Natural killer cell (primary cell): ENCODE measurements around the gene TENT4B. TPM values are rescaled to one million over a fixed set of nuclear protein-coding genes. Genes with fewer than 3 reads are reported as not detected.

Source experiments
- ATAC-seq, 3 donors: fragments of 150-1000 bp in 2 of 3; fragments of 200-7000 bp in 1 of 3; cut with Tn5 transposase; 1 replicate in 1 of 3; 2 replicates in 2 of 3; pipeline ENCODE4 v1.10.0; 2021; ENCODE audit warnings: mild to moderate bottlenecking in 2 of 3, moderate library complexity in 2 of 3
- DNase-seq, 2 donors: peaks; one replicate each; pipeline versions ENCODE4 v3.0.0 to v3.0.0-alpha.2; 2013 to 2021; ENCODE audit warnings: mixed read lengths in 1 of 2
- H3K27ac ChIP-seq: one replicate; pipeline ENCODE4 v1.5.1; 2013; ENCODE audit warnings: mild to moderate bottlenecking, low read length
- H3K27me3 ChIP-seq: one replicate; pipeline ENCODE4 v1.6.1; 2013; ENCODE audit warnings: low read length; ENCODE audit not compliant: control insufficient read depth, insufficient read depth
- H3K36me3 ChIP-seq: one replicate; pipeline ENCODE4 v1.6.1; 2013; ENCODE audit warnings: low read length; ENCODE audit not compliant: control insufficient read depth, insufficient read depth
- H3K4me1 ChIP-seq: one replicate; pipeline ENCODE4 v1.6.1; 2013; ENCODE audit warnings: low read length; ENCODE audit not compliant: control insufficient read depth, insufficient read depth
- H3K4me3 ChIP-seq: one replicate; pipeline ENCODE4 v1.5.1; 2013; ENCODE audit warnings: low read length
- H3K9me3 ChIP-seq: one replicate; pipeline ENCODE4 v1.6.1; 2013; ENCODE audit warnings: low read length; ENCODE audit not compliant: control insufficient read depth, insufficient read depth
- H3K27ac Mint-ChIP-seq, 2 donors: one replicate each; pipeline ENCODE4 v1.8.0; 2022; ENCODE audit warnings: mild to moderate bottlenecking in 2 of 2, mixed read lengths in 2 of 2, moderate library complexity in 1 of 2
- H3K27me3 Mint-ChIP-seq, 2 donors: one replicate each; pipeline ENCODE4 v1.8.0; 2022; ENCODE audit warnings: low read depth in 2 of 2, mixed read lengths in 2 of 2
- H3K36me3 Mint-ChIP-seq: one replicate; pipeline ENCODE4 v1.8.0; 2022; ENCODE audit warnings: mixed read lengths
- H3K4me1 Mint-ChIP-seq, 2 donors: one replicate each; pipeline ENCODE4 v1.8.0; 2022; ENCODE audit warnings: mixed read lengths in 2 of 2
- H3K4me3 Mint-ChIP-seq: one replicate; pipeline ENCODE4 v1.8.0; 2022; ENCODE audit warnings: mild to moderate bottlenecking, moderate library complexity, mixed read lengths
- H3K9me3 Mint-ChIP-seq, 2 donors: one replicate each; pipeline ENCODE4 v1.8.0; 2022; ENCODE audit warnings: mixed read lengths in 2 of 2
- CTCF ChIP-seq: fragments of 200-600 bp; IDR thresholded peaks from one replicate; pipeline ENCODE4 v1.8.0; 2022; ENCODE audit warnings: antibody characterized with exemption
- WGBS: methylation state at CpG from one replicate; pipeline ENCODE4 v1.1.7; 2013; ENCODE audit warnings: missing lambda C conversion rate; ENCODE audit not compliant: insufficient coverage; 5-methylcytosine and 5-hydroxymethylcytosine counted together
- intact Hi-C: fragments of 100-400 bp; cut with micrococcal nuclease; formaldehyde crosslinking; loops from one replicate; pipeline ENCODE4 v1.14.2; 2022
- total RNA-seq, 4 donors: library from RNA; stranded (reverse); fragments of 120-200 nt in 1 of 4; gene quantifications; one replicate each; pipeline versions ENCODE4 v1.2.3 to v1.2.4, GENCODE V29; 2013 to 2022

Gene TENT4B
- total RNA-seq, 3 donors from 2014 or later (not counting 1 experiment from before 2014, with no cell fraction given): 37.5 to 48.7 (median 44.4) TPM

- intact Hi-C loops: loop anchor here (5.0 kb wide), 1 partner anchor 51 kb away; the partner anchor contains the start of gene ADCY7
- Histone ChIP-seq H3K4me3 (peak overlapping the region; percentile 24), H3K36me3 (peaks cover 20% of the 10 kb centered on the region), H3K4me1 (peaks cover 21% of the 10 kb centered on the region), H3K27ac (peak overlapping the region; percentile 57), H3K9me3 (no peaks in the 10 kb centered on the region), H3K27me3 (no peaks in the 10 kb centered on the region)
- Mint-ChIP-seq H3K4me3 (peak overlapping the region; percentile 82), H3K4me1 (peaks cover 31 to 36% of the 10 kb centered on the region in 2 donors), H3K27ac (peak overlapping the region; percentile 89 to 91), H3K27me3 (no peaks in the 10 kb centered on the region), H3K36me3 (no peaks in the 10 kb centered on the region), H3K9me3 (no peaks in the 10 kb centered on the region)
- WGBS: 84% methylated on average over 6 of the region's 6 CpGs
- TF ChIP-seq CTCF: no peak
- ATAC-seq (peak in 1 of 3 donors; percentile 39), DNase-seq (no peak)
These were observed 63.1 kb downstream of the TENT4B start for GRCh38 chr16:50216231-50216630.

GRCh38 chr16:50219402-50219975 is 66.4 kb downstream of the TENT4B start:
- H3K36me3 ChIP-seq: peaks cover 34% of the 10 kb centered on the region
- intact Hi-C loops: loop anchor here (5.0 kb wide), 1 partner anchor 48 kb away; the partner anchor contains the start of gene ADCY7

GRCh38 chr16:50224286-50224685 is 71.2 kb downstream of the TENT4B start:
- H3K36me3 ChIP-seq: peaks cover 42% of the 10 kb centered on the region
- 97% methylated on average over 3 of the region's 3 CpGs for WGBS
- H3K27ac ChIP-seq: no peak overlapping the region
- H3K9me3 ChIP-seq: no peaks in the 10 kb centered on the region
- Mint-ChIP-seq H3K9me3 (no peaks in the 10 kb centered on the region), H3K27ac (no peak overlapping the region), H3K4me3 (no peak overlapping the region), H3K36me3 (peaks cover 22% of the 10 kb centered on the region), H3K4me1 (peaks cover 22 to 30% of the 10 kb centered on the region in 2 donors), H3K27me3 (no peaks in the 10 kb centered on the region)
- intact Hi-C loops: no loop called here
- no peak overlapping the region for H3K4me3 ChIP-seq
- ATAC-seq (no peak), DNase-seq (no peak)
- peaks cover 18% of the 10 kb centered on the region for H3K4me1 ChIP-seq
- no peaks in the 10 kb centered on the region for H3K27me3 ChIP-seq
- TF ChIP-seq CTCF: no peak

More at GRCh38 chr16:50219402-50219975, 66.4 kb downstream of the TENT4B start:
- no peak overlapping the region for H3K4me3 Mint-ChIP-seq
- peaks cover 25 to 36% of the 10 kb centered on the region in 2 donors for H3K4me1 Mint-ChIP-seq
- H3K27ac Mint-ChIP-seq: peak overlapping the region; percentile 25 to 48
- no peaks in the 10 kb centered on the region for H3K9me3 Mint-ChIP-seq
- no peak overlapping the region for H3K4me3 ChIP-seq
- H3K36me3 Mint-ChIP-seq: peaks cover 2% of the 10 kb centered on the region
- ATAC-seq (no peak), DNase-seq (no peak)
- peaks cover 17% of the 10 kb centered on the region for H3K4me1 ChIP-seq
- H3K9me3 ChIP-seq: no peaks in the 10 kb centered on the region
- no peaks in the 10 kb centered on the region for H3K27me3 ChIP-seq
- no peak for TF ChIP-seq CTCF
- over 99% methylated on average over 4 of the region's 4 CpGs for WGBS
- no peak overlapping the region for H3K27ac ChIP-seq
- H3K27me3 Mint-ChIP-seq: no peaks in the 10 kb centered on the region
